PFSK-1 (cell line): ENCODE results near the gene KDM4C.

Experiments
- FOXP2 ChIP-seq: optimal IDR thresholded peaks from 2 replicates; pipeline ENCODE3; 2011; ENCODE audit warnings: borderline replicate concordance, control low read depth, inconsistent platforms; ENCODE audit not compliant: insufficient read depth; ENCODE audit errors: extremely low read length, extremely low read depth
- POLR2AphosphoS5 ChIP-seq: IDR thresholded peaks from 2 replicates; pipeline ENCODE4 v1.6.1; 2012; ENCODE audit warnings: low read depth, mild to moderate bottlenecking, control low read depth, low read length, moderate library complexity
- REST ChIP-seq, 2 experiments: IDR thresholded peaks; 2 replicates each; pipeline versions ENCODE4 v1.6.1 to v1.8.0; 2011 to 2012; ENCODE audit warnings: low read depth in 2 of 2, low read length in 2 of 2, control low read depth in 1 of 2, inconsistent platforms in 1 of 2, mild to moderate bottlenecking in 1 of 2, moderate library complexity in 1 of 2; ENCODE audit not compliant: insufficient read depth in 1 of 2
- SIN3A ChIP-seq: IDR thresholded peaks from 2 replicates; pipeline ENCODE4 v1.6.1; 2012; ENCODE audit warnings: mild to moderate bottlenecking, low read length, moderate library complexity, borderline replicate concordance; ENCODE audit not compliant: insufficient read depth
- TAF1 ChIP-seq: IDR thresholded peaks from 2 replicates; pipeline ENCODE4 v1.6.1; 2012; ENCODE audit warnings: low read length, control low read depth, borderline replicate concordance; ENCODE audit not compliant: insufficient read depth

The KDM4C gene

GRCh38 chr9:6782345-6782744, 24.6 kb downstream of the KDM4C start:
- TF ChIP-seq SIN3A (no peak), TAF1 (no peak), FOXP2 (no peak), REST (IDR thresholded peaks at IDR 0.05; ENCODE audit: insufficient read depth in 1 of 2, low read depth in 2 of 2, low read length in 2 of 2) (no peak), POLR2AphosphoS5 (no peak)

GRCh38 chr9:6782981-6783380, 25.2 kb downstream of the KDM4C start:
- no peak for TF ChIP-seq POLR2AphosphoS5
- no peak for TF ChIP-seq SIN3A
- no peak for TF ChIP-seq REST (IDR thresholded peaks at IDR 0.05; ENCODE audit: insufficient read depth in 1 of 2, low read depth in 2 of 2, low read length in 2 of 2)
- no peak for TF ChIP-seq TAF1

GRCh38 chr9:6783753-6784152, 26.0 kb downstream of the KDM4C start:
- TF ChIP-seq SIN3A (no peak), FOXP2 (no peak), TAF1 (no peak), POLR2AphosphoS5 (no peak), REST (IDR thresholded peaks at IDR 0.05; ENCODE audit: insufficient read depth in 1 of 2, low read depth in 2 of 2, low read length in 2 of 2) (no peak)

- no peak for TF ChIP-seq POLR2AphosphoS5
- no peak for TF ChIP-seq SIN3A
Observed at GRCh38 chr9:6785682-6786081, 27.9 kb downstream of the KDM4C start.

- no peak for TF ChIP-seq REST (IDR thresholded peaks at IDR 0.05; ENCODE audit: insufficient read depth in 1 of 2, low read depth in 2 of 2, low read length in 2 of 2)
- TF ChIP-seq POLR2AphosphoS5, result no peak
- TF ChIP-seq SIN3A, result no peak
Observed at GRCh38 chr9:6787793-6788161, 30.0 kb downstream of the KDM4C start.
